NCI-H748 (cell line): Measurements from ENCODE around the gene PCSK9.

Experiments
- DNase-seq: peaks from one replicate; lab custom pipeline; 2025; ENCODE audit not compliant: unreplicated experiment; lab: John Stamatoyannopoulos, UW

Gene PCSK9

DNA sequence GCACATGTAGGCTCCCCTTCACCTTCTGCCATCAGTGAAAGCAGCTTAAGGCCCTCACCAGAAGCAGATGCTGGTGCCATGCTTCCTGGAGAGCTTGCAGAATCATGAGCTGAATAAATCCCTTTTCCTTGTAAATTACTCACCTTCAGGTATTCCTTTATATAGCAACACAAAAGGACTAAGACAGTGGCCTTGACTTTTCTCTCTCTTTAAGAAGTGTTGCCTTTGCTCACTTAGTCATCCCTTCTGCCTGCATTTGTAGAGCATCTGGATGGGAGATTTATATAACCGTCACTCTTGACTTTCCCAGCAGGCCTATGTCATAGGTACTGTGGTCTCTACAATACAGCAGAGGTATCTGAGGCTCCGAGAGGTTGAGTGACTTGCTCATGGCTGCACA lies 3.7 kb downstream of the PCSK9 start:
- no peak for DNase-seq

GRCh38 chr1:55043726-55044125 lies 4.4 kb downstream of the PCSK9 start:
- DNase-seq: no peak

GRCh38 chr1:55044617-55045397 lies 5.5 kb downstream of the PCSK9 start:
- DNase-seq: no peak

DNA sequence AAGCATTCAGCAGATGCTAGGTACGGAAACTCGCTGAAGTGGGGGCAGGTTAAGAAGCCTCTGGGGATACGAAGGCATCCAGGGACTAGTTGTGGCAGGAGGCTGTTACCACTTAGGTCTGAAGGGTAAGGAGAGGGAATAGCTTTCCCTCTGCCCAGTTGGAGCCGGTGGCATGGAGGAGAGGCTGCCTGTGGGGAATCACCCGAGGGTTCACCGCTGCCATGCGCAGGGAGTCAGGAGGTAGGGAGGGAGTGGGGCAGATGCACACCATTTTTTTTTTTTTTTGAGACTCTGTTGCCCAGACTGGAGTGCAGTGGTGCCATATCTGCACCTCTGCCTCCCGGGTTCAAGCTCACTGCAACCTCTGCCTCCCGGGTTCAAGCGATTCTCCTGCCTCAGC lies 6.1 kb downstream of the PCSK9 start:
- no peak for DNase-seq

DNA sequence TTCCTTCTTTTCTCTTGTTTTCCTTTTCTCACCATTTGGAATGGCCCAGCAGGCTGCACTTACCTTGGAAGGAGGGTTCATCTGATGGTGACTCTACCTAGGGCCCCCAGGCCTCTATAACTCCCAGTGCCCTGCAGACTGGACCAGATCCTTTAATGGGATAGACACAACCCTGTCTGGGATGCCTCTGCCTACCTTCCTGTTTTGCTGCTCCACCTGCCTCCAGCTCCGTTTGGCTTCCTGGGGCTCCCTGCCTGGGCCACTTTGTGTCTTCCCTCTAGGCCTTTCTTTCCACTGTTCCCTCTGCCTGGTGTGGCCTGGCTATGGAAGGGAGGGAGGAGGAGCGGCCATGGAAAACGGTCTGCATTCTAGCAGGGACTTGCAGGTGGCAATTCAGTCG lies 7.5 kb downstream of the PCSK9 start:
- no peak for DNase-seq

DNA sequence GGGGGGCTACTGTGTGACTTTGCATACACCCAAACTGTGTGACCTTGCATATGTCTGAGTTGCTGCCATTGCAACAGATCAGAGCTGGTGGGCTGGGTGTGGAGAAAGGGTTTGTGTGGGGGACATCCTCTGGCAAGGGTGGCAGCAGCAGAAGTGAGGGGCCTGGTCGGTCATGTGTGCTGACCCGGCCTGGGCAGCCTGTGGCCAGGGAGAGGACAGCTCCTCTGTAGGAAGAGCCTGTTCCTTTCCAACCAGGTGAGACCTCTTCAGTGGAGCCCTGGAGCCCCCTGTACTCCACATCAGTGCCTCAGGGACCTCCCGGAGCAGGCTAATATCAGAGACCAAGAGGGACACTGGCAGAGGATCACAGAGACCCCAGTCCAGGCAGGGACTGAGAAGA lies 8.3 kb downstream of the PCSK9 start:
- no peak for DNase-seq

GRCh38 chr1:55048453-55049270 lies 9.3 kb downstream of the PCSK9 start:
- DNase-seq: no peak

GRCh38 chr1:55049271-55049913 lies 10.0 kb downstream of the PCSK9 start:
- no peak for DNase-seq

- DNase-seq: no peak
Measured at GRCh38 chr1:55049914-55050278, 10.5 kb downstream of the PCSK9 start.

DNA sequence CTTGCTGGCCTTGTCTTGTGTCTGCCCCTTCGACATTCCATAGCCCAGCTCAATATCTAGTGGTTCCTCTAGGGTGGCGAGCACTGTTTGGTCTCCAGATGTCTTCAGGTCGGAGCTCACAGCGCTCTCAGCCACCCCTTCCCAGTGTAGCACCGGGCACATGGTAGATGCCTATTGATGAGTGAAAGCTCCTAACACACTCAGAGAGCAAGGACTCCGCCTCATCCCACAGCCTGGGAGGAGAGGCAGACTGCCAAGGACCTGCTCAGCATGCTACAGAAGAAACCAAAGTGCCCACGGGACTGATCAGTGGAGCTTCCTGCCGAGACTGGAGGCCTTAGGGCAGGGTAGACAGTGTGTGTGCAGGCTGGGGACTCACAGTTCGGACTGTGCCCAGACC lies 10.9 kb downstream of the PCSK9 start:
- no peak for DNase-seq

- no peak for DNase-seq
Measured at GRCh38 chr1:55051169-55051568, 11.8 kb downstream of the PCSK9 start.

GRCh38 chr1:55051621-55052020 lies 12.3 kb downstream of the PCSK9 start:
- no peak for DNase-seq

DNA sequence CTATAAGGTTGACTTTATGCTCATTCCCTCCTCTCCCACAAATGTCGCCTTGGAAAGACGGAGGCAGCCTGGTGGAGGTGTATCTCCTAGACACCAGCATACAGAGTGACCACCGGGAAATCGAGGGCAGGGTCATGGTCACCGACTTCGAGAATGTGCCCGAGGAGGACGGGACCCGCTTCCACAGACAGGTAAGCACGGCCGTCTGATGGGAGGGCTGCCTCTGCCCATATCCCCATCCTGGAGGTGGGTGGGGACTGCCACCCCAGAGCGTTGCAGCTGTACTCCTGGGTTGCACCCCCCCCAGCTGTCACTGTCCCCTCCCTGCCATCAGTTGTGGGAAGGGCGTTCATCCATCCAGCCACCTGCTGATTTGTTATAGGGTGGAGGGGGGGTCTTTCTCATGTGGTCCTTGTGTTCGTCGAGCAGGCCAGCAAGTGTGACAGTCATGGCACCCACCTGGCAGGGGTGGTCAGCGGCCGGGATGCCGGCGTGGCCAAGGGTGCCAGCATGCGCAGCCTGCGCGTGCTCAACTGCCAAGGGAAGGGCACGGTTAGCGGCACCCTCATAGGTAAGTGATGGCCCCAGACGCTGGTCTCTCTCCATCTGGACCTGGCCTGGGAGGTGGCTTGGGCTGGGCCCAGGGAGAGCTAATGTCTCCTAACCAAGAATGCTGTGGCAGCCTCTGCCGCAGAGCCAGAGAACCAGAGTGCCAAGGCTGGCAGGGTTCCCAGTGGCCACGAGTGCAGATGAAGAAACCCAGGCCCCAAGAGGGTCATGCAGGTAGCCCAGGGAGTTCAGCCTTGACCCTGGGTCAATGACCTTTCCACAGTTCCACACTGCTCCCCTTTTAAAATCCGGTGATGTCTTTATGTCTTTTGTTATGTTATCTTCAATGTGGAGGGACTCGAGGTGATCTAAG lies 13.1 kb downstream of the PCSK9 start:
- DNase-seq: no peak

DNA sequence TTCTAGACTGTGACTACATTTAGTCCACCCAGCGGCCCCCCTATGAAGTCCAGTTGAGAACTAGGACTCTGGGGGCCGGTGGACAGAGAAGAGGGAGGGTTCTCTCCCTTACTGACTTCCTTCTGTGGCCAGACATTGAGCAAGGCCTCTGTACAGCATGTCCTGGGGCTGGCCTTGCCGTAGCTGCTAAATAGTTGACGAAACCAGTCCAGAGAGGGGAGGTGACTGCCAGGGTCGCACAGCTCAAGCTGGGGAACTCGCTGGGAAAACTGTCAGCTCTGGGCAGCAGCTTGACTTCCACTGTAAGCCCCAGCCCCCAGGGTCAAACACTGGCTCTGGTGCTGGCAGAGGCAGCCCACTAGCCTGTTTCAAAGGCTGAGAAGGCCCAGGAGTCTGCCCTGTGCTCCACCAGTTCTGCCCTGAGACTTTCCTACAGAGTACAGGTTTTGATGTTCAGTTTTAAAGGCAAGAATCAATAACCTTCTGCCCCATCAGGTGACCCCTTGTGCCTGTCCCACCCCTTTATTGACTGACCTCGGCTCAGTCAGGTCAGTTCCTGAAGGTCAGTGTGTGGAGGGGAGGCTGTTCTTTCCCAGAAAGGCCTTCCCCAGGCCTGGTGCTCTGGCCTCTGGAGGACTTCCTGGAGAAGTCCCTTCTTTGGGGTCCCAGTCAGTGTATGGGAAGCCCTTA lies 14.1 kb downstream of the PCSK9 start:
- no peak for DNase-seq

GRCh38 chr1:55054396-55054795 lies 15.0 kb downstream of the PCSK9 start:
- DNase-seq: no peak

- no peak for DNase-seq
Measured at GRCh38 chr1:55055084-55055882, 15.9 kb downstream of the PCSK9 start.

GRCh38 chr1:55055951-55056631 lies 16.7 kb downstream of the PCSK9 start:
- DNase-seq: no peak

DNA sequence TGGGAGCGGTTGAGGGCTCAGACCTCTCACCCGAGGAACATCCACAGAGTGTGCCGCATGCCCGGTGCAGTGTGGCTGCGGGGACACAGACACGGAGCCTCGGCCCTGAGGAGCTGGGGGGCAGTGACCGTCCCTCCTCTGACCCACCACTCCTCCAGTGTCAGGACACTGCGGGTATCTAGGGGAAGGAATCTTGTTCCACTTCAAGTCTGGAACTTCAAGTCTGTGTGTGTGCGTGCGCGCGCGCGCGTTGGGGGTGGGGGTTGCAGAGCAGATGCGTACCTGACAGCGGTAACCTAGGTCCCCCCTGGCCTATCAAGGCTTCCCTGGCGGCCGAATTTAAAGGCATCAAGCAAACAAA lies 17.3 kb downstream of the PCSK9 start:
- DNase-seq: no peak
